HCT116 (cell line): ENCODE data around the gene SLC25A21. TPM values are rescaled to one million over a fixed set of nuclear protein-coding genes. Genes with fewer than 3 reads are reported as not detected.

ENCODE experiments used
- ATAC-seq: fragments of 200-7000 bp; cut with Tn5 transposase; 2 replicates; pipeline ENCODE4 v1.9.1; 2020; ENCODE audit warnings: mild to moderate bottlenecking, moderate library complexity
- BruUV-seq: library from RNA; stranded (reverse); fragments of 400-500 nt; replicated peaks from 2 replicates; lab custom pipeline; 2021; lab: Mats Ljungman, UMichigan
- CTCF ChIA-PET: fragments of 300-600 bp; sonication (Branson Sonifier 250); formaldehyde crosslinking; loops from one replicate; lab custom pipeline; 2021; ENCODE audit warnings: antibody characterized with exemption; lab: Charles Lee
- POLR2A ChIA-PET: fragments of 300-600, 350-600 bp; sonication (Branson Sonifier 250); formaldehyde crosslinking; loops from one replicate; lab custom pipeline; 2021; ENCODE audit warnings: antibody characterized with exemption; lab: Charles Lee
- RAD21 ChIA-PET, 2 experiments: fragments of 300-600 bp; sonication (Branson Sonifier 250); formaldehyde crosslinking; loops; one replicate each; lab custom pipeline; 2023; ENCODE audit warnings: low total read pairs in 2 of 2; ENCODE audit not compliant: uncharacterized antibody in 2 of 2, unreplicated experiment in 2 of 2, low non-redundant PET in 1 of 2; lab: Charles Lee
- DNase-seq: peaks from one replicate; pipeline ENCODE4 v3.0.0-alpha.2; 2010; ENCODE audit warnings: low read depth, low spot score
- H2AFZ ChIP-seq: fragments of 200-600 bp; shearing (Covaris generic), sonication (generic); 2 replicates; pipeline ENCODE4 v1.6.1; 2017; ENCODE audit warnings: low read depth, mixed run types, mixed read lengths, antibody characterized with exemption, low read length; ENCODE audit not compliant: poor library complexity, severe bottlenecking
- H3K27ac ChIP-seq: 2 replicates; pipeline ENCODE4 v1.5.1; 2012; ENCODE audit warnings: low read depth, low read length
- H3K27me3 ChIP-seq: fragments of 200-600 bp; sonication (generic); 2 replicates; pipeline ENCODE4 v1.6.1; 2016; ENCODE audit warnings: mixed run types, low read length, mixed read lengths; ENCODE audit not compliant: insufficient read depth
- H3K36me3 ChIP-seq, 2 experiments: fragments of 200-500 bp in 1 of 2; fragments of 200-600 bp in 1 of 2; sonication (Bioruptor generic) in 1 of 2; sonication (generic) in 1 of 2; 2 replicates each; pipeline versions ENCODE4 v1.5.1 to v1.6.1; 2014 to 2016; ENCODE audit warnings: low read length in 2 of 2, inconsistent platforms in 1 of 2, mixed read lengths in 1 of 2, mixed run types in 1 of 2; ENCODE audit not compliant: insufficient read depth in 2 of 2, control insufficient read depth in 1 of 2
- H3K4me1 ChIP-seq, 2 experiments: fragments of 200-600 bp in 1 of 2; sonication (generic) in 1 of 2; 2 replicates each; pipeline versions ENCODE4 v1.5.1 to v1.6.1; 2012 to 2017; ENCODE audit warnings: low read length in 2 of 2, inconsistent platforms in 1 of 2, mild to moderate bottlenecking in 1 of 2, mixed read lengths in 1 of 2, mixed run types in 1 of 2, moderate library complexity in 1 of 2; ENCODE audit not compliant: insufficient read depth in 2 of 2, control insufficient read depth in 1 of 2
- H3K4me2 ChIP-seq: fragments of 200-600 bp; sonication (generic); 2 replicates; pipeline ENCODE4 v1.6.1; 2017; ENCODE audit warnings: mixed run types, low read length, mixed read lengths
- H3K4me3 ChIP-seq, 2 experiments: fragments of 200-600 bp in 1 of 2; sonication (generic) in 1 of 2; replicated peaks in 1 of 2; 2 replicates each; pipeline ENCODE4 v1.5.1; 2011 to 2016; ENCODE audit warnings: low read length in 2 of 2, control low read depth in 1 of 2, low read depth in 1 of 2, mild to moderate bottlenecking in 1 of 2, mixed read lengths in 1 of 2, mixed run types in 1 of 2
- H3K79me2 ChIP-seq: fragments of 200-600 bp; sonication (generic); 2 replicates; pipeline ENCODE4 v1.6.1; 2017; ENCODE audit warnings: mild to moderate bottlenecking, mixed run types, low read length, moderate library complexity, mixed read lengths; ENCODE audit not compliant: insufficient read depth
- H3K9ac ChIP-seq: fragments of 200-600 bp; sonication (generic); 2 replicates; pipeline ENCODE4 v1.6.1; 2016; ENCODE audit warnings: low read length, mixed read lengths
- H3K9me2 ChIP-seq: fragments of 200-600 bp; sonication (generic), shearing (Covaris generic); 2 replicates; pipeline ENCODE4 v1.6.1; 2017; ENCODE audit warnings: mixed run types, mild to moderate bottlenecking, moderate library complexity; ENCODE audit not compliant: insufficient read depth
- H3K9me3 ChIP-seq, 2 experiments: fragments of 200-500 bp in 1 of 2; fragments of 200-600 bp in 1 of 2; sonication (Bioruptor generic) in 1 of 2; sonication (generic) in 1 of 2; 2 replicates each; pipeline ENCODE4 v1.6.1; 2014 to 2017; ENCODE audit warnings: low read length in 2 of 2, mixed read lengths in 2 of 2, inconsistent platforms in 1 of 2, low read depth in 1 of 2, mild to moderate bottlenecking in 1 of 2, mixed run types in 1 of 2, moderate library complexity in 1 of 2; ENCODE audit not compliant: control insufficient read depth in 1 of 2, insufficient read depth in 1 of 2
- H4K20me1 ChIP-seq: fragments of 200-600 bp; sonication (generic), shearing (Covaris generic); 2 replicates; pipeline ENCODE4 v1.6.1; 2017; ENCODE audit warnings: mixed run types, mild to moderate bottlenecking, moderate library complexity; ENCODE audit not compliant: insufficient read depth
- EGR1 ChIP-seq: IDR thresholded peaks from 2 replicates; pipeline ENCODE4 v1.6.1; 2012; ENCODE audit warnings: low read depth
- EZH2phosphoT487 ChIP-seq: fragments of 200-600 bp; IDR thresholded peaks from 2 replicates; pipeline ENCODE4 v1.6.1; 2018; ENCODE audit warnings: antibody characterized with exemption, borderline replicate concordance
- FOSL1 ChIP-seq: IDR thresholded peaks from 2 replicates; pipeline ENCODE4 v1.6.1; 2012; ENCODE audit warnings: low read depth
- SRF ChIP-seq: IDR thresholded peaks from 2 replicates; pipeline ENCODE4 v1.6.1; 2012; ENCODE audit warnings: low read depth
- intact Hi-C: fragments of 100-400 bp; cut with micrococcal nuclease; formaldehyde crosslinking; loops from 2 replicates; pipeline ENCODE4 v1.10.0; 2022
- total RNA-seq: library from RNA; stranded (reverse); gene quantifications from one replicate; pipeline ENCODE4 v1.2.1, GENCODE V29; 2021; ENCODE audit not compliant: unreplicated experiment
- TF ChIP-seq, protein P1 (sequence below): IDR thresholded peaks from 2 replicates; pipeline ENCODE4 v1.6.1; 2011; ENCODE audit warnings: mild to moderate bottlenecking, low read length, moderate library complexity; ENCODE audit not compliant: insufficient replicate concordance; ENCODE audit errors: extremely low read depth

SLC25A21 gene
- total RNA-seq, 1 experiment from 2014 or later: 3.5 TPM

DNA sequence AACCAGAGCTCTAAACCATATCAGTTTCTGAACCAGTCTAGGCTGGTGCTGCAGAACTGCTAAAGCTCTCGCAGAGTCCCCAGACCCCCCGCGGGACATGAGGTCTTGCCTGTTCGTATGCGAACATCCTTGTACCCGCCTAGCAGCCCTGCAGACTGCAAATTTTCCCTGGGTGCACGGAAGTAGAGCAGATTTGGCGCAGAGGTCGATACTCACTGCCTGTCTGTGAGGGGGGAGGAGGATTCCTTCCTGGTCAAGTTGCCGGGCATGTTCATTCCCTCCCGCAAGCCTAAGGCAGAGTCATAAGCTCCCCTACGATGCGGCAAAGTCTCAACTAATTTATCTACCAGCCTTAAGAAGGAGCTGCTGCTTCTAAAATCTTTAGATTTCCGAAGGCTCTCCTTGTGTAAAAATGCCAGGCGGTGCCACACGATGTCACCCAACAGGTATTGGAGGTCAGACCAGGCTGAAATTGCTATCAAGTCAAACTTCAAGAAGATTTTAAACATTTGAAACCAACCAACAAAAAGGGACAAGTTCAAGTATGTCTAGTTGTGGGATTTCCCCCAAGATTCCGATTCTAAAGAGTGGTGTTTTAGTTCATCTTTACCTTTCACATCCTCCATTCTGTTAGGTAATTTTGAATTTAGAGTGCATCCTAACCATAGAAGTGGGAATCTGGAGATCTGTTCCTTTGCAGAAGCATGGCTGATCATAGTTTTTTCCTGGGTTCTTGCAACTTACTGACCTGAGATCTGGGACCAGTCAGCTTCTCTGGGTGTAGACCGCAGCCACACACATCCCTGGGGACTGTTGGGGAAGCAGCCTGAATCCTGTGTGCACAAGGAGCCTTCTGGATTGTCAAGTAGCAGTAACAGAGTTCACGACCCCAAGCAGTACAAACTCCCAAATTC is 512.3 kb downstream of the SLC25A21 start:
- BruUV-seq: no TSS peak
- H3K27me3 ChIP-seq: no peaks in the 10 kb centered on the region
- POLR2A ChIA-PET: no interaction called here

More for the DNA sequence above, 512.3 kb downstream of the SLC25A21 start:
- Histone ChIP-seq H4K20me1 (no peaks in the 10 kb centered on the region), H3K4me3 (no peak overlapping the region), H3K27ac (no peak overlapping the region), H3K4me1 (peaks cover 9 to 21% of the 10 kb centered on the region in 2 experiments; a peak in 3 of 4 replicates), H3K9ac (no peak overlapping the region), H3K9me2 (no peaks in the 10 kb centered on the region), H2AFZ (no peak overlapping the region), H3K36me3 (no peaks in the 10 kb centered on the region; a peak in 1 of 4 replicates), H3K9me3 (no peaks in the 10 kb centered on the region), H3K4me2 (no peak overlapping the region), H3K79me2 (no peaks in the 10 kb centered on the region)
- intact Hi-C loops: no loop called here
- TF ChIP-seq EZH2phosphoT487: no peak
- TF ChIP-seq SRF: no peak
- TF ChIP-seq FOSL1: no peak
- TF ChIP-seq, protein P1, sequence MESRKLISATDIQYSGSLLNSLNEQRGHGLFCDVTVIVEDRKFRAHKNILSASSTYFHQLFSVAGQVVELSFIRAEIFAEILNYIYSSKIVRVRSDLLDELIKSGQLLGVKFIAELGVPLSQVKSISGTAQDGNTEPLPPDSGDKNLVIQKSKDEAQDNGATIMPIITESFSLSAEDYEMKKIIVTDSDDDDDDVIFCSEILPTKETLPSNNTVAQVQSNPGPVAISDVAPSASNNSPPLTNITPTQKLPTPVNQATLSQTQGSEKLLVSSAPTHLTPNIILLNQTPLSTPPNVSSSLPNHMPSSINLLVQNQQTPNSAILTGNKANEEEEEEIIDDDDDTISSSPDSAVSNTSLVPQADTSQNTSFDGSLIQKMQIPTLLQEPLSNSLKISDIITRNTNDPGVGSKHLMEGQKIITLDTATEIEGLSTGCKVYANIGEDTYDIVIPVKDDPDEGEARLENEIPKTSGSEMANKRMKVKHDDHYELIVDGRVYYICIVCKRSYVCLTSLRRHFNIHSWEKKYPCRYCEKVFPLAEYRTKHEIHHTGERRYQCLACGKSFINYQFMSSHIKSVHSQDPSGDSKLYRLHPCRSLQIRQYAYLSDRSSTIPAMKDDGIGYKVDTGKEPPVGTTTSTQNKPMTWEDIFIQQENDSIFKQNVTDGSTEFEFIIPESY: no peak
- no peak for TF ChIP-seq EGR1
- CTCF ChIA-PET: interaction anchor here (1.0 kb wide), 1 partner anchor 54 kb away, joined by 4 read pairs; no protein-coding TSS in a partner anchor
- RAD21 ChIA-PET: no interaction called here
- ATAC-seq (no peak), DNase-seq (no peak)
